Measurements from ENCODE around the gene USP24. TPM values are rescaled to one million over a fixed set of nuclear protein-coding genes. Genes with fewer than 3 reads are reported as not detected.

Gene USP24
- total RNA-seq, 1 experiment from 2014 or later = 35.3 TPM

- Histone ChIP-seq H4K5ac (ENCODE audit: insufficient read length, low read depth, low read length) (no peak overlapping the region), H3K23ac (ENCODE audit: insufficient read length, low read depth, low read length) (no peak overlapping the region), H2AK5ac (ENCODE audit: insufficient read length, low read length) (no peak overlapping the region), H3K18ac (ENCODE audit: insufficient read length, low read depth, low read length) (no peak overlapping the region), H3T11ph (ENCODE audit: low read length) (no peak overlapping the region), H3K56ac (ENCODE audit: insufficient read length, low read depth, low read length) (no peak overlapping the region), H3K27ac (ENCODE audit: insufficient read length, low read depth, low read length) (no peak overlapping the region), H3K14ac (ENCODE audit: insufficient read depth, low read length) (no peak overlapping the region), H2BK12ac (ENCODE audit: insufficient read length, low read depth, low read length) (no peak overlapping the region), H3K79me2 (ENCODE audit: insufficient read depth, low read length) (peaks cover 2% of the 10 kb centered on the region; the same call in 1 of the 2 replicates), H3K9ac (ENCODE audit: extremely low read depth, insufficient read length, low read length) (no peak overlapping the region), H2BK5ac (ENCODE audit: insufficient read length, low read length) (no peak overlapping the region), H3K4me2 (ENCODE audit: insufficient read depth, insufficient read length, low read length) (no peak overlapping the region), H3K4me1 (ENCODE audit: insufficient read depth, low read length) (peaks cover 5% of the 10 kb centered on the region; the same call in 1 of the 2 replicates), H3K9me3 (ENCODE audit: control insufficient read depth, low read depth, low read length) (no peaks in the 10 kb centered on the region), H3K79me1 (ENCODE audit: insufficient read depth, low read depth, low read length, poor library complexity, severe bottlenecking) (no peaks in the 10 kb centered on the region), H3K27me3 (ENCODE audit: insufficient read depth, low read length) (peaks cover 11% of the 10 kb centered on the region; the same call in 1 of the 2 replicates), H2BK15ac (ENCODE audit: low read depth, low read length) (no peak overlapping the region), H2BK20ac (ENCODE audit: low read depth, low read length, poor library complexity, severe bottlenecking) (no peak overlapping the region), H3K23me2 (ENCODE audit: insufficient read length, low read depth, low read length, poor library complexity, severe bottlenecking) (peaks cover 17% of the 10 kb centered on the region), H4K20me1 (ENCODE audit: control insufficient read depth, insufficient read depth, insufficient read length) (no peaks in the 10 kb centered on the region), H2AFZ (ENCODE audit: low read length) (no peak overlapping the region), H3K4ac (ENCODE audit: low read depth, low read length) (no peak overlapping the region), H4K91ac (ENCODE audit: insufficient read length, low read depth, low read length) (no peak overlapping the region), H4K8ac (replicated peaks; ENCODE audit: insufficient read length, low read depth, low read length) (no peak overlapping the region), H2BK120ac (ENCODE audit: low read depth, low read length, poor library complexity, severe bottlenecking) (no peak overlapping the region)
- peak; percentile 44 for TF ChIP-seq CTCF (conservative IDR thresholded peaks at IDR 0.05)
- H3K4me3 Mint-ChIP-seq = no peak overlapping the region
- WGBS (ENCODE audit: extremely low coverage, insufficient read length, low lambda C conversion rate) = no CpG with 5 or more reads among the region's 4 CpGs
- no peak overlapping the region for H3K27ac Mint-ChIP-seq
- peaks cover 24 to 34% of the 10 kb centered on the region in 2 experiments for H3K4me1 Mint-ChIP-seq
- no peak for DNase-seq
- peaks cover 0 to 6% of the 10 kb centered on the region in 2 experiments for H3K9me3 Mint-ChIP-seq
- peaks cover 5 to 7% (median 6%) of the 10 kb centered on the region in 3 experiments; a peak in 4 of 7 replicates for H3K36me3 Mint-ChIP-seq (ENCODE audit: insufficient read depth in 1 of 3, low read depth in 3 of 3)
- peaks cover 41% of the 10 kb centered on the region for H3K27me3 Mint-ChIP-seq (ENCODE audit: low read depth)
Measured at GRCh38 chr1:55035904-55036303, 179.3 kb downstream of the USP24 start.

All from H9 (cell line).